ENCODE data around the gene ZFYVE27.

DNA sequence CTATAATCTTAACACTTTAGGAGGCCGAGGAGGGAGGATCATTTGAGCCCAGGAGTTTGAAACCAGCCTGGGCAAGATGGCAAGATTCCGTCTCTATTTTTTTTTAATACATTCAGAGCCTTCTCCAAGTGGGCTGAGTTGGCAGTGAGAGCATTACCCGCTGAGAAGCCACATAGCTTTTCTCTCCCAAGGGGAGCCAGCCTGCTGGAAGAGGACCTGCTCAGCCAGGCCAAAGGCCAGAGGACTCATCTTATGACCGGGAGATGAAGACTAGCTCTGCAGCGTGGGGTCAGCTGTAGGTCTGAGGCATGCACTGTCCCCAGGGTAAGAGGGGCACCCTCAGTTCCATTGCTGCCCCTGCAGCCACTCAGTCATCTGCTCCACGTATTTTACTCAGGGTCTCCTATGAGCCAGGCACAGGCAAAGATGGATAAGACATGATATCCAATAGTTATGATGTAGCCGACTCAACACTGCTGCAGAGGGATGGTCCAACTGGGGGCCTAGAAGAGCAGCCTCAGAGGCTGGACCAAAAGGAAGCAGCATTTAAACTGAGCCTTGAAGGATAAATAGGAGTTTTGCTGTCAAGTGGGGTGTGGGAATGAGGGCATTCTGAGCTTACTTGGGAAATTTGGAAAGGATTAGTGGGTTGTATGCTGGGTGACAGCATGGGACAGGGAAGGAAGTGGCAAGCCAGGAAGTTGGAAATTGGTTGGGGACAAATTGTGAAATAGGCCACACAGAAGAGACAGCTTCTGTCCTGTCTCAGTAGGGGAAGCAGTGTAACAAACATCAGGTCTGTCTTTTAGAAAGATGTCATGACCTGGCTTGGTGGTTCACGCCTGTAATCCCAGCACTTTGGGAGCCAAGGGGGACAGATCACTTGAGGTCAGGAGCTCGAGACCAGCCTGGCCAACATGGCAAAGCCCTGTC, 25.0 kb upstream of the ZFYVE27 start:
- TF ChIP-seq, protein P1, sequence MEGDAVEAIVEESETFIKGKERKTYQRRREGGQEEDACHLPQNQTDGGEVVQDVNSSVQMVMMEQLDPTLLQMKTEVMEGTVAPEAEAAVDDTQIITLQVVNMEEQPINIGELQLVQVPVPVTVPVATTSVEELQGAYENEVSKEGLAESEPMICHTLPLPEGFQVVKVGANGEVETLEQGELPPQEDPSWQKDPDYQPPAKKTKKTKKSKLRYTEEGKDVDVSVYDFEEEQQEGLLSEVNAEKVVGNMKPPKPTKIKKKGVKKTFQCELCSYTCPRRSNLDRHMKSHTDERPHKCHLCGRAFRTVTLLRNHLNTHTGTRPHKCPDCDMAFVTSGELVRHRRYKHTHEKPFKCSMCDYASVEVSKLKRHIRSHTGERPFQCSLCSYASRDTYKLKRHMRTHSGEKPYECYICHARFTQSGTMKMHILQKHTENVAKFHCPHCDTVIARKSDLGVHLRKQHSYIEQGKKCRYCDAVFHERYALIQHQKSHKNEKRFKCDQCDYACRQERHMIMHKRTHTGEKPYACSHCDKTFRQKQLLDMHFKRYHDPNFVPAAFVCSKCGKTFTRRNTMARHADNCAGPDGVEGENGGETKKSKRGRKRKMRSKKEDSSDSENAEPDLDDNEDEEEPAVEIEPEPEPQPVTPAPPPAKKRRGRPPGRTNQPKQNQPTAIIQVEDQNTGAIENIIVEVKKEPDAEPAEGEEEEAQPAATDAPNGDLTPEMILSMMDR (conservative IDR thresholded peaks at IDR 0.05; ENCODE audit: low read length): no peak
- no peak for TF ChIP-seq EZH2phosphoT487 (IDR thresholded peaks at IDR 0.05; ENCODE audit: borderline replicate concordance, low read depth, low read length)

Measured in OCI-LY7 (cell line).